Neural progenitor cell (in vitro differentiated cells): ENCODE measurements around the gene KRT37. TPM values are rescaled to one million over a fixed set of nuclear protein-coding genes. Genes with fewer than 3 reads are reported as not detected.

Experiments used
- DNase-seq: peaks from one replicate; pipeline ENCODE4 v3.0.0-alpha.2; 2016; ENCODE audit warnings: low spot score
- H2AFZ ChIP-seq: fragments of 200-600 bp; sonication (generic); replicated peaks from 2 replicates; pipeline ENCODE4 v1.6.1; 2016; ENCODE audit warnings: antibody characterized with exemption
- H3F3A ChIP-seq: fragments of 200-600 bp; sonication (generic); 2 replicates; pipeline ENCODE4 v1.6.1; 2016; ENCODE audit warnings: antibody characterized with exemption, low read depth
- H3K27ac ChIP-seq: fragments of 200-600 bp; sonication (generic); 2 replicates; pipeline ENCODE4 v1.5.1; 2016; ENCODE audit warnings: mild to moderate bottlenecking
- H3K27me3 ChIP-seq: fragments of 200-600 bp; sonication (generic); 2 replicates; pipeline ENCODE4 v1.6.1; 2016; ENCODE audit warnings: mild to moderate bottlenecking, moderate library complexity
- H3K36me3 ChIP-seq: fragments of 200-600 bp; sonication (generic); 2 replicates; pipeline ENCODE4 v1.5.1; 2016
- H3K4me1 ChIP-seq: fragments of 200-600 bp; sonication (generic); 2 replicates; pipeline ENCODE4 v1.6.1; 2016; ENCODE audit warnings: mixed run types
- H3K4me2 ChIP-seq: fragments of 200-600 bp; sonication (generic); 2 replicates; pipeline ENCODE4 v1.6.1; 2016
- H3K4me3 ChIP-seq: fragments of 200-600 bp; sonication (generic); 2 replicates; pipeline ENCODE4 v1.5.1; 2016
- H3K79me2 ChIP-seq: fragments of 200-600 bp; sonication (generic); 2 replicates; pipeline ENCODE4 v1.6.1; 2016; ENCODE audit warnings: low read depth
- H3K9ac ChIP-seq: fragments of 200-600 bp; sonication (generic); 2 replicates; pipeline ENCODE4 v1.6.1; 2016
- H3K9me3 ChIP-seq: fragments of 200-600 bp; sonication (generic); 2 replicates; pipeline ENCODE4 v1.5.1; 2016; ENCODE audit warnings: low read depth
- H4K20me1 ChIP-seq: fragments of 200-600 bp; sonication (generic); 2 replicates; pipeline ENCODE4 v1.6.1; 2016; ENCODE audit warnings: low read depth
- H3K27ac Mint-ChIP-seq: 3 replicates; pipeline ENCODE4 v1.8.0; 2021; ENCODE audit warnings: mixed read lengths
- H3K27me3 Mint-ChIP-seq: 2 replicates; pipeline ENCODE4 v1.8.0; 2022; ENCODE audit warnings: low read depth, mild to moderate bottlenecking, inconsistent platforms, moderate library complexity, mixed read lengths; ENCODE audit not compliant: insufficient read depth
- H3K36me3 Mint-ChIP-seq: 3 replicates; pipeline ENCODE4 v1.8.0; 2021; ENCODE audit warnings: mixed read lengths
- H3K4me1 Mint-ChIP-seq: 3 replicates; pipeline ENCODE4 v1.8.0; 2021; ENCODE audit warnings: mixed read lengths
- H3K4me3 Mint-ChIP-seq: 3 replicates; pipeline ENCODE4 v1.8.0; 2021; ENCODE audit warnings: mild to moderate bottlenecking, moderate library complexity, mixed read lengths
- H3K9me3 Mint-ChIP-seq: 3 replicates; pipeline ENCODE4 v1.8.0; 2020; ENCODE audit warnings: mixed read lengths
- CTCF ChIP-seq: fragments of 200-600 bp; sonication (generic); IDR thresholded peaks from 2 replicates; pipeline ENCODE4 v1.5.1; 2017; ENCODE audit warnings: antibody characterized with exemption, mild to moderate bottlenecking
- EZH2 ChIP-seq: fragments of 200-600 bp; sonication (generic); IDR thresholded peaks from 2 replicates; pipeline ENCODE4 v1.6.1; 2017; ENCODE audit warnings: antibody characterized with exemption, mild to moderate bottlenecking, moderate library complexity
- EZH2phosphoT487 ChIP-seq: fragments of 200-600 bp; sonication (generic); IDR thresholded peaks from 2 replicates; pipeline ENCODE4 v1.6.1; 2017; ENCODE audit warnings: antibody characterized with exemption
- total RNA-seq: library from RNA; depleted of rRNA; stranded (reverse); fragments of >200 nt; gene quantifications from 2 replicates; pipeline ENCODE4 v1.2.3, GENCODE V29; 2015; ENCODE audit warnings: low replicate concordance

The KRT37 gene
- total RNA-seq, 1 donor from 2014 or later = not detected

- no peaks in the 10 kb centered on the region for H3K36me3 Mint-ChIP-seq
- H3K4me2 ChIP-seq = no peak within 1 kb of the TSS
- no peaks in the 10 kb centered on the region for H4K20me1 ChIP-seq
- no peaks in the 10 kb centered on the region for H3K36me3 ChIP-seq
- no peaks in the 10 kb centered on the region for H3K9me3 ChIP-seq
- H3K9ac ChIP-seq = no peak within 1 kb of the TSS
- no peaks in the 10 kb centered on the region for H3K4me1 ChIP-seq
- H3F3A ChIP-seq = no peaks in the 10 kb centered on the region
- H3K27me3 ChIP-seq = no peaks in the 10 kb centered on the region
- TF ChIP-seq CTCF (no peak), EZH2phosphoT487 (no peak), EZH2 (no peak)
- H3K27me3 Mint-ChIP-seq = no peaks in the 10 kb centered on the region
- H3K79me2 ChIP-seq = no peaks in the 10 kb centered on the region
- H3K4me3 ChIP-seq = no peak within 1 kb of the TSS
- no peak for DNase-seq
- H3K9me3 Mint-ChIP-seq = peaks cover 8% of the 10 kb centered on the region
- no peak within 1 kb of the TSS for H3K4me3 Mint-ChIP-seq
- no peaks in the 10 kb centered on the region for H3K4me1 Mint-ChIP-seq
- no peak within 1 kb of the TSS for H2AFZ ChIP-seq
- no peak within 1 kb of the TSS for H3K27ac Mint-ChIP-seq
- H3K27ac ChIP-seq = no peak within 1 kb of the TSS
Observed at GRCh38 chr17:41466988-41467387, 42.6 kb upstream of the KRT37 start, which contains the start of gene KRT32. KRT32 (minus strand) TSS chr17:41467386; CDS start chr17:41467325, 61 bp downstream.

GRCh38 chr17:41464682-41465081 is 40.3 kb upstream of the KRT37 start:
- Mint-ChIP-seq H3K36me3 (no peaks in the 10 kb centered on the region), H3K27me3 (no peaks in the 10 kb centered on the region), H3K9me3 (peaks cover 3% of the 10 kb centered on the region), H3K4me1 (no peaks in the 10 kb centered on the region), H3K4me3 (no peak overlapping the region), H3K27ac (peak overlapping the region; percentile 25)
- Histone ChIP-seq H2AFZ (no peak overlapping the region), H3K9ac (no peak overlapping the region), H3K27me3 (no peaks in the 10 kb centered on the region), H3K4me2 (no peak overlapping the region), H3K27ac (no peak overlapping the region), H3K4me3 (no peak overlapping the region), H4K20me1 (no peaks in the 10 kb centered on the region), H3F3A (no peaks in the 10 kb centered on the region), H3K79me2 (no peaks in the 10 kb centered on the region), H3K4me1 (no peaks in the 10 kb centered on the region), H3K9me3 (no peaks in the 10 kb centered on the region), H3K36me3 (no peaks in the 10 kb centered on the region)
- TF ChIP-seq EZH2phosphoT487 (no peak), CTCF (no peak), EZH2 (no peak)
- no peak for DNase-seq

- Histone ChIP-seq H3K4me2 (no peak overlapping the region), H3K4me3 (no peak overlapping the region), H3K36me3 (no peaks in the 10 kb centered on the region), H3K79me2 (no peaks in the 10 kb centered on the region), H3K4me1 (no peaks in the 10 kb centered on the region), H3F3A (no peaks in the 10 kb centered on the region), H3K27ac (no peak overlapping the region), H4K20me1 (no peaks in the 10 kb centered on the region), H3K27me3 (no peaks in the 10 kb centered on the region), H3K9ac (no peak overlapping the region), H2AFZ (no peak overlapping the region), H3K9me3 (no peaks in the 10 kb centered on the region)
- Mint-ChIP-seq H3K9me3 (no peaks in the 10 kb centered on the region), H3K4me1 (no peaks in the 10 kb centered on the region), H3K27me3 (no peaks in the 10 kb centered on the region), H3K27ac (peak overlapping the region; percentile 25), H3K36me3 (no peaks in the 10 kb centered on the region), H3K4me3 (no peak overlapping the region)
- no peak for TF ChIP-seq EZH2phosphoT487
- TF ChIP-seq EZH2 = no peak
- no peak for TF ChIP-seq CTCF
- no peak for DNase-seq
Observed at GRCh38 chr17:41464173-41464572, 39.8 kb upstream of the KRT37 start.
